ENCODE data around the gene POU2F3. TPM values are rescaled to one million over a fixed set of nuclear protein-coding genes. Genes with fewer than 3 reads are reported as not detected.

POU2F3 gene
- total RNA-seq, 1 donor from 2014 or later, result 0.98 TPM

DNA sequence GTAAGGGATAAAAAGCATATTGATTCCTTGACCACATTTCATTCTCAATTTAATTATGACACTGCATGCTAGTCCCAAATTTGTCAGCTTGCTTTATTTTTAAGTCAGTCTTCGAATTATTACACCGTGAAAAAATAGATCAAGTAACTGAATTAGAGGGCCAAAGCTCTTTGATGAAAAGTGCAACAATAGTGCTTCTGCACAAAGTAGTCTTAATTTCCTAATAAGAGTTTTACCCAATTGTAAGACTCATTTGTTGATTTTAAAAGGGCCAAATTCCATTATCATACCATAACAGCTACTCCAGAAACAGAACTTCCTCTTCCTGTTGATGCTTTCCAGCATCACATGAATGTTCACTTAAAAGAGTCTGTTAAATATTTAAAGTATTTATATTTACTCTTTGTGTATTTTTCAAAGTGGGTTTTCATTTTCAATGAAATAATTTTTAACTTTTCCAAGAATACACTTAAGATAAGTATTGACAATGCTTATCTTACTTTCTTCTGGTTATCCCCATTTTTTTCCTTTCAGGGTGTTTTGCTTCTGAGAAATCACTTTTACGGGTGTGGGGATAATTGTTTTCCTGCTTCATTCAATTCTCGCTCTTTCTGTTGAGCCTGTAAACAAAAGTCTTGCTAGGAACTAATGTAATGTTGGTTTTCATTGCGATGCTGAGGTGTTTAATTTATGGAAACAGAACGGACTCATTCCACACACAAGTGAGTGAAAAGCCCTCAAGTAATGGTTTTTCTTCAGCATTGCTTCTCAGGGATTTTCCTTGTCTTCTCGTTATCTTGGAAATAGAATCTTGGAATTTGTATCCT is 98.4 kb downstream of the POU2F3 start:
- H3K36me3 Mint-ChIP-seq, result no peaks in the 10 kb centered on the region
- no peaks in the 10 kb centered on the region for H3K27me3 Mint-ChIP-seq (ENCODE audit: low read depth)
- H3K9me3 Mint-ChIP-seq, result no peaks in the 10 kb centered on the region
- H3K27ac Mint-ChIP-seq, result peak overlapping the region; percentile 98
- TF ChIP-seq, protein P1, sequence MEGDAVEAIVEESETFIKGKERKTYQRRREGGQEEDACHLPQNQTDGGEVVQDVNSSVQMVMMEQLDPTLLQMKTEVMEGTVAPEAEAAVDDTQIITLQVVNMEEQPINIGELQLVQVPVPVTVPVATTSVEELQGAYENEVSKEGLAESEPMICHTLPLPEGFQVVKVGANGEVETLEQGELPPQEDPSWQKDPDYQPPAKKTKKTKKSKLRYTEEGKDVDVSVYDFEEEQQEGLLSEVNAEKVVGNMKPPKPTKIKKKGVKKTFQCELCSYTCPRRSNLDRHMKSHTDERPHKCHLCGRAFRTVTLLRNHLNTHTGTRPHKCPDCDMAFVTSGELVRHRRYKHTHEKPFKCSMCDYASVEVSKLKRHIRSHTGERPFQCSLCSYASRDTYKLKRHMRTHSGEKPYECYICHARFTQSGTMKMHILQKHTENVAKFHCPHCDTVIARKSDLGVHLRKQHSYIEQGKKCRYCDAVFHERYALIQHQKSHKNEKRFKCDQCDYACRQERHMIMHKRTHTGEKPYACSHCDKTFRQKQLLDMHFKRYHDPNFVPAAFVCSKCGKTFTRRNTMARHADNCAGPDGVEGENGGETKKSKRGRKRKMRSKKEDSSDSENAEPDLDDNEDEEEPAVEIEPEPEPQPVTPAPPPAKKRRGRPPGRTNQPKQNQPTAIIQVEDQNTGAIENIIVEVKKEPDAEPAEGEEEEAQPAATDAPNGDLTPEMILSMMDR (IDR thresholded peaks at IDR 0.05; ENCODE audit: unreplicated experiment), result no peak
- H3K4me3 Mint-ChIP-seq, result peak overlapping the region; percentile 96
- DNase-seq (ENCODE audit: low spot score in 2 of 2, unreplicated experiment in 2 of 2), result no peak
- H3K4me1 Mint-ChIP-seq, result peaks cover 47% of the 10 kb centered on the region

DNA sequence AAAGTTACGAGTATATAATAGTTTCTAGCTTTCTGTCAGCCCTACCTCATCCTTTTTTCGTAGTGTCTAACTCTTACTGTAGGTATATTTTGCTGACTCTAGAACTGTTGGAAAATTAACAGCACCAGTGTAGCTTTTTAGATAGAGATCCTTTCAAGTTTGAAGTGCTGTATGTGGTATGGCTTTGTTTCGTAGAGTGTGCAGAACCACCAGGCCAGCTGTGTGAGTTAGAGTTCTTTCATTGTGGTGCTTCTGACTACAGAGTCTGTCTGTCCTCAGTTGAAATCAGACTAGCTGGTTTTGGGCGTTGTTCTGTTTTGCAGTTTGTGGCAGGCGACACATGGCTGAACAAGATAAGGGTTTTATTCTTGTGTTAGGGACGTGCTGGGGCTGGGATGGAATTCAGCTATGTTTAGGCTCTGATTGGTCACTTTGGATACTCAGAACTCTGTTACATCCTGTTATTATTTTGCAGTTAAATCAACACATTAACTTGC is 99.5 kb downstream of the POU2F3 start:
- Mint-ChIP-seq H3K9me3 (no peaks in the 10 kb centered on the region), H3K27ac (peak overlapping the region; percentile 83), H3K4me1 (peaks cover 55% of the 10 kb centered on the region), H3K27me3 (ENCODE audit: low read depth) (no peaks in the 10 kb centered on the region), H3K36me3 (no peaks in the 10 kb centered on the region), H3K4me3 (peak overlapping the region; percentile 49)
- no peak for DNase-seq (ENCODE audit: low spot score in 2 of 2, unreplicated experiment in 2 of 2)
- TF ChIP-seq, protein P1 (IDR thresholded peaks at IDR 0.05; ENCODE audit: unreplicated experiment), result no peak

DNA sequence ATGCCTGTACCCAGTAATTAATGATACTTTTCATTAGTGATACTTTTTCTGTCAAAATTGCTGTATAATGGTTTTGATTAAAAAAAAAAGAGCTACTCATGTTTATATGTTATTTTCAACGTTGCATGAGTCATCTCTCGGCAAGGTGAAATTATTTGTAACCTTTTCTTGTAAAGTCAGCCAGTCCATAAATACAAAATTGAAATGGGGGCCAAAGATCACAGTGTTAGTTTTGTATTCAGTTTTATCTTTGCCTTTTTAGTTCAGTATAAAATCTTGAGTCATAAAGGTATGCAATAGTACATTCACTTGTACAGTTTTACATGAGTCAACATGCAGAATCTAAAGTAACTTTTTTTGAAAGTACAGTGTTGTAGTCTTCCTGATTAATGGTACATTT is 100.6 kb downstream of the POU2F3 start:
- H3K27ac Mint-ChIP-seq, result no peak overlapping the region
- H3K9me3 Mint-ChIP-seq, result no peaks in the 10 kb centered on the region
- H3K4me1 Mint-ChIP-seq, result peaks cover 59% of the 10 kb centered on the region
- no peaks in the 10 kb centered on the region for H3K36me3 Mint-ChIP-seq
- DNase-seq (ENCODE audit: low spot score in 2 of 2, unreplicated experiment in 2 of 2), result no peak
- TF ChIP-seq, protein P1 (IDR thresholded peaks at IDR 0.05; ENCODE audit: unreplicated experiment), result no peak
- no peak overlapping the region for H3K4me3 Mint-ChIP-seq
- no peaks in the 10 kb centered on the region for H3K27me3 Mint-ChIP-seq (ENCODE audit: low read depth)

DNA sequence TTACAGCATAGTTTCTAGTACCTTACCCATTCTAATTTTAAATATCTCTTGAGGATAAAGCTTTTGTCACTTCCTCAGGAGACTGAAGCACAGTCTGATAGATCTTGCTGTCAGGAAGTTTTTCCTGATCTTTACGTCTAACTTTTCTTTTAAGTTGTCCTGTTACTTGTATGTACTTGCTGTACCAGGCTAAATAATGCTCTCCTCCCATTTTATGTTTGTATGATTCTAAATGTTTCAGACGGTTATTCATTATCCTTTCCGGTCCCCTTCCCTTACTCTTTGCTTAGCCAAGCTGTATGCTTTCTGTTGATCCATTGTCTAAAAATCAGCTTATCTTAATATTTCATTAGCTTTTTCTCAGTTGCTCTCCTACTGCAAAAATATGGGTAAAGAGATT is 102.3 kb downstream of the POU2F3 start:
- Mint-ChIP-seq H3K27me3 (ENCODE audit: low read depth) (no peaks in the 10 kb centered on the region), H3K4me1 (peaks cover 72% of the 10 kb centered on the region), H3K36me3 (no peaks in the 10 kb centered on the region), H3K27ac (peak overlapping the region; percentile 12), H3K4me3 (no peak overlapping the region), H3K9me3 (no peaks in the 10 kb centered on the region)
- DNase-seq (ENCODE audit: low spot score in 2 of 2, unreplicated experiment in 2 of 2), result no peak
- TF ChIP-seq, protein P1 (IDR thresholded peaks at IDR 0.05; ENCODE audit: unreplicated experiment), result no peak

DNA sequence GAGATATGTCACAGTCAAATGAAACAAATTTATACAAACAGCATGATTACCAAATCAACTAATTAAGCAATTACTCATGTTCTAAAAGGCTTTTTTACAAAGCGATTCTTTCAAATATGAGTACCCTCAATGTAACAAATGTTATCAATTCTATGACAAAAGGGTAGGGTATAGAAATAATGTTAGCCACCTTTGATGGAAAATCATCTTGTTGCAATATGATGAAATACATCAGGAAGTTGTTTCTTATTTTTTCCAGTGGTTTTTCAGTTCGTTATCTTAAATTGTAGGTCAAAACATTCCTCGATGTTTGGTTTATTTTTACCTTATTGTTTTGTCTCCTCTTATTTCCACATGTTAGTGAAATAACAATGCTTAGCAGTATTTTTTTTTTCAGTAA is 102.7 kb downstream of the POU2F3 start:
- peaks cover 73% of the 10 kb centered on the region for H3K4me1 Mint-ChIP-seq
- H3K27ac Mint-ChIP-seq, result no peak overlapping the region
- no peaks in the 10 kb centered on the region for H3K27me3 Mint-ChIP-seq (ENCODE audit: low read depth)
- no peaks in the 10 kb centered on the region for H3K36me3 Mint-ChIP-seq
- no peak for DNase-seq (ENCODE audit: low spot score in 2 of 2, unreplicated experiment in 2 of 2)
- no peaks in the 10 kb centered on the region for H3K9me3 Mint-ChIP-seq
- TF ChIP-seq, protein P1 (IDR thresholded peaks at IDR 0.05; ENCODE audit: unreplicated experiment), result no peak
- no peak overlapping the region for H3K4me3 Mint-ChIP-seq
